NCI-H1930 (cell line): ENCODE measurements around the gene ARHGAP1.

Source experiments
- DNase-seq, 2 experiments: peaks; one replicate each; lab custom pipeline; 2025; lab: John Stamatoyannopoulos, UW

The ARHGAP1 gene

GRCh38 chr11:46700241-46701077 is at the start of gene ARHGAP1, which contains the start of gene ZNF408:
ARHGAP1 (minus strand) TSS chr11:46700619; CDS start chr11:46696107, 4,512 bp downstream.
ZNF408 (plus strand) TSS chr11:46701031; CDS start chr11:46701048, 17 bp downstream.
- peak; percentile 99 to 100 for DNase-seq

DNA sequence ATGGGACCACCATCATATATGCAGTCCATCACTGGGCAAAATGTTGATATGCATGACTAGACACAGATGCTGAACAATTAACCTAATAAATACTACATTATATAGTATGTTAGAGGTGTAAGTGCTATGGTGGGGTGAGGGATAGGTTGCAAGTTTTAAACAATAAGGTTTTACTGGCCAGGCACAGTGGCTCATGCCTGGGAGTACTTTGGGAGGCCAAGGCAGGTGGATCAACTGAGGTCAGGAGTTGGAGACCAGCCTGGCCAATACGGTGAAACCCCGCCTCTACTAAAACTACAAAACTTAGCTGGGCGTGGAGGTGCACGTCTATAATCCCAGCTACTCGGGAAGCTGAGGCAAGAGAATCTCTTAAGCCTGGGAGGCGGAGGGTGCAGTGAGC is 46.7 kb upstream of the ARHGAP1 start:
- no peak for DNase-seq

- DNase-seq: no peak
These were observed 45.6 kb upstream of the ARHGAP1 start for GRCh38 chr11:46745995-46746394.

- no peak for DNase-seq
These were observed 44.9 kb upstream of the ARHGAP1 start for GRCh38 chr11:46745328-46745727.

DNA sequence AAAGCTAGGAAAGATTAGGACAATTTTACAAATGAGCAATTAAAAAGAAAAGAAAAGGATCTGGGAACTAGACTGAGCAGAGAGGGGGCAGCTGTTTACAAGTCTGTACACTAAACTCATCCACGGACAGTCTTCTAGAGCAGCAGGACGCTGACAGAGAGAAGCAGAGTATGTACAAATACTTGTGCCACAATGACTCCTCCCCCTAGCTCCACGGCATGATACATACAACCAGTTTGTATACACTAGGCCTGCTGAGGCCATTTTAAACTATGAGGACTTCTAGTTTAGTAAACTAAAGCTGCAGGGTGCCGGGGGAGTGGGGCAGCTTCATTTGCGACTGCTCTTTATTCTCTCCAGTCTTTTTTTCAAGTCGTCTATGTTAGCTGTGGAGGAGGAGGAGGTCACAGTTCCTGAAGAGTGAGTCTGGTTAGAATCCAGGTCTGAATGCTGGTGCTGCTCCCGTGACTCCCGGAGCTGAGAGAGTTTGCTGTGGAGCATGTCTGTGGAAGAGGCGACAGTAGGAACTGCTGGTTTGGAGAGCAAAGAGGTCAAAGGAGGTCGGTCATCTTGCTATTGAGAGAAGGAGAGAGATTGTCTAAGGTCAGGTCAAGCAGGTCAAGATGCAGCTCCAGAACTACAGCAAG is 43.4 kb upstream of the ARHGAP1 start:
- no peak for DNase-seq

GRCh38 chr11:46743043-46743442 is 42.6 kb upstream of the ARHGAP1 start:
- DNase-seq: no peak

DNA sequence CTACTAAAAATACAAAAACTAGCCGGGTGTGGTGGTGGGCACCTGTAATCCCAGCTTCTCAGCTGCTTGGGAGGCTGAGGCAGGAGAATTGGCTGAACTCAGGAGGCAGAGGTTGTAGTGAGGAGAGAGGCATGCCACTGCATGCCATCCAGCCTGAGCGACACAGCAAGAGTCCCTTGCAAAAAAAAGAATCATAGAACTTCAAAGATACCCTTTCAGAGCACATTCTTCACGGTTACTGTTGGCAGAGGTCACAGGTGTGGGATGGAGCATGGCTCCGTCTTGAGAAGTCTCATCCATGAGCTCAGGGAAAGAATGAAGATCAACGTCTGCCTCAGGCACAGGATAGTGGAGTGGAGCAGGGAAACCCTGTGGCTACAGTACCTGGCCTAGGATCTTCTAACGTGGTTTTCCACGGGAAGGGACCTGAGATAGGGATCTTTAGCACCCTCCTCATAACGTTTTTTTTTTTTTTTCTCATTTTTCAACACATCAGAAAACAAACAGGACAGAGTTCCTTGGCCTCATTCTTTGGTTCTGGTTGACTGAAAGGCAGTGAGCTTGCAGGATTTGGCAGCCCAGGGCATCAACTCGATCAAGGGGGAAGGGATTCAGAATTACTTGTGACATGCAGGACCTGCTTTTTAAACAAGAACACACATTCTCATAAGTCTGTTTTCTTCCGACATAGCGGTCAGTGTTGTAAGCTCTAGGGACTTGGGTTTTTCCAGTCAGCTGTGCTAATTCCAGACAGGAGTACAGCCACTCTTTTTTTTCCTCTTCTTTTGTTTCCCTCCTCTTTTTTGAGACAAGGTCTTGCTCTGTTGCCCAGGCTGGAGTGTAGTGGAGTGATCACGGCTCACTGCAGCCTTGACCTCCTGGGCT is 41.4 kb upstream of the ARHGAP1 start:
- DNase-seq: no peak

DNA sequence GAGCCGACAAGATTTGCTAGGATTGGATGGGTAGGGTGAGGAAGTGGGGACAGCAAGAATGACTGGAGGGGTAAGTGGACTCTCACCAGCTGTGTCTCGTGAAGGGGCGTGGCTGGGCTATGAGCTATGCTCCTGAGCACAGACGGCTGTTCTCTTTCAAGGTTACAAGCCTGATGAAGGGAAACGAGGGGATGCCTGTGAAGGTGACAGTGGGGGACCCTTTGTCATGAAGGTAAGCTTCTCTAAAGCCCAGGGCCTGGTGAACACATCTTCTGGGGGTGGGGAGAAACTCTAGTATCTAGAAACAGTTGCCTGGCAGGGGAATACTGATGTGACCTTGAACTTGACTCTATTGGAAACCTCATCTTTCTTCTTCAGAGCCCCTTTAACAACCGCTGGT is 38.5 kb upstream of the ARHGAP1 start:
- no peak for DNase-seq

DNA sequence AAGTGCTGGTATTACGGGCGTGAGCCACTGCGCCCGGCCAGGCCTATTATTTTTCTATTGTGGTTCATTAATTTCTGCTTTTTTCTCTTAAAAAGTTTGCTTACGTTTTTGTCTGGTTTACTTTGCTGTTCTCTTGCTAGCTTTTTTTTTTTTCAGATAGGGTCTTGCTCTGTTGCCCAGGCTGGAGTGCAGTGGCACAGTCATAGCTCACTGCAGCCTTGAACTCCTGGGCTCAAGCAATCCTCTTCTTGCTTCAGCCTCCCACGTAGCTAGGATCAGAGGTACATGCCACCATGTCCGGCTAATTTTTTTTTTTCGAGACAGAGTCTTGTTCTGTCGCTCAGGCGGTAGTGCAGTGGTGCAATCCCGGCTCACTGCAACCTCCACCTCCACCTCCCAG is 37.3 kb upstream of the ARHGAP1 start:
- DNase-seq: no peak

DNA sequence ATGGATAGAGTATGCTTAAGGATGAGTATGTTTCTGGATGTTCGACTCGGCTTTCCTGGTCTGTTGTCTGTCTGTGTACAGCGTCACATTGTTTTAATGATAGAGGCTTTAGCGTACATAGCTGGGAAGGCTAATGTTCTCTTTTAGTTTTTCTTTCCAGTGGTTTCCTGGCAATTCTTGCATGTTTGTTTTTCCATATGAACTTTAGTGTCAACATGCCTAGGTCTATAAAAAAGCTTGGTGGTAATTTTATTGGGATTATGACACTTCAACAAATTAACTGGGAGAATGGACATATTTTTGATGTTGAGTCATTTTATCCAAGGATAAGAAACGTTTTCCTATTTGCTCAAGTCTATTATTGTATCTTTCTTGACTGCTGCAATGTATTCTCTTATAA is 36.2 kb upstream of the ARHGAP1 start:
- no peak for DNase-seq

GRCh38 chr11:46736146-46736545 is 35.7 kb upstream of the ARHGAP1 start:
- no peak for DNase-seq

GRCh38 chr11:46733234-46733633 is 32.8 kb upstream of the ARHGAP1 start:
- DNase-seq: no peak

DNA sequence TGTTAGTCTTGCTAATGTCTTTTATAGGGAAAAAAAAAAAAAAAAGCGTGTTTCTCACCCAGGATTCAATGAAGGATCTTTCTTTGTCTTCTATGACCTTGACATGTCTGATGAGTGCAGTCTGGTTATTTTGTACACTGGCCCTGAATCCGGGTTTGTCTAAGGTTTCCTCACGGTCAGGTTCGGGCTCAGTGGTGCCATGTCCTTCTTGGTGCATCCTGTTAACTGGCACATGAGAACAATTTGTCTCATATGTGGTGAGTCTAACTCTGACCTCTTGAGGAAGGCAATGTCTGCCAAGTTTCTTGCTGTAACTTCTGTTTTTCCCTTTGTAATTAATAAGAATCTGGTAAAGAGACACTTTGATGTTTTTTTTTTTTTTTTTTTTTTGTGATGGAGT is 31.1 kb upstream of the ARHGAP1 start:
- DNase-seq: no peak

- no peak for DNase-seq
These were observed 28.9 kb upstream of the ARHGAP1 start for GRCh38 chr11:46729110-46730027.

DNA sequence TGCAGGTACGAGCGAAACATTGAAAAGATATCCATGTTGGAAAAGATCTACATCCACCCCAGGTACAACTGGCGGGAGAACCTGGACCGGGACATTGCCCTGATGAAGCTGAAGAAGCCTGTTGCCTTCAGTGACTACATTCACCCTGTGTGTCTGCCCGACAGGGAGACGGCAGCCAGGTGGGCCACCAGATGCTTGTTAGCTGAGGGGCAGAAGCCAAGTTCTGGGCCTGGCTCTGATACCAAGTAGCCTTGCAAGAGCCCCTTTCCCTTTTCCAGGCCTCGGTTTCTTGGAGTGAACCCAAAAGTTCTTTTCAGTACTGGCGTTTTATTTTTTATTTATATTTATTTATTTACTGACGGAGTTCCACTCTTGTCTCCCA is 28.2 kb upstream of the ARHGAP1 start:
- no peak for DNase-seq

GRCh38 chr11:46727952-46728658 is 27.7 kb upstream of the ARHGAP1 start:
- no peak for DNase-seq

DNA sequence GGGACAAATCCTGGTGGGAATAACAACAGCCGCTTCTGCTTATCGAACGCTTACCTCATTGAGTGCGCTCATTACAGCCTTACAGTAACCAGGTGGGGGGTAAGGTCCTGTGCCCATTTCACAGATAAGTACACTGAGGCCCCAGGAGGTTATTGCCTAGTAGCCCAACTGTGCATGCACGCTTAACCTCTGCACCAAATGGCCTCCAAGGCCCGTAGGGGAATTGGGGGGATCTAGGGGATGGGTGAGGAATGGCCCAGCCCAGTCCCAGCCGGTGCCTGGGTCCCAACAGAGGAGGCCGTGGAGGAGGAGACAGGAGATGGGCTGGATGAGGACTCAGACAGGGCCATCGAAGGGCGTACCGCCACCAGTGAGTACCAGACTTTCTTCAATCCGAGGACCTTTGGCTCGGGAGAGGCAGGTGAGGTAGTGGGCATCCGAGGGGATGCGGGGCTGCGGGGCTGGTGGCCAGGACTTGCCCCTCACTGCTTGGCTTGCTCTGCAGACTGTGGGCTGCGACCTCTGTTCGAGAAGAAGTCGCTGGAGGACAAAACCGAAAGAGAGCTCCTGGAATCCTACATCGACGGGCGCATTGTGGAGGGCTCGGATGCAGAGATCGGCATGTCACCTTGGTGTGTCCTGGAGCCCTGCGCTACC is 25.9 kb upstream of the ARHGAP1 start:
- no peak for DNase-seq

GRCh38 chr11:46725338-46726205 is 25.2 kb upstream of the ARHGAP1 start:
- DNase-seq: no peak

DNA sequence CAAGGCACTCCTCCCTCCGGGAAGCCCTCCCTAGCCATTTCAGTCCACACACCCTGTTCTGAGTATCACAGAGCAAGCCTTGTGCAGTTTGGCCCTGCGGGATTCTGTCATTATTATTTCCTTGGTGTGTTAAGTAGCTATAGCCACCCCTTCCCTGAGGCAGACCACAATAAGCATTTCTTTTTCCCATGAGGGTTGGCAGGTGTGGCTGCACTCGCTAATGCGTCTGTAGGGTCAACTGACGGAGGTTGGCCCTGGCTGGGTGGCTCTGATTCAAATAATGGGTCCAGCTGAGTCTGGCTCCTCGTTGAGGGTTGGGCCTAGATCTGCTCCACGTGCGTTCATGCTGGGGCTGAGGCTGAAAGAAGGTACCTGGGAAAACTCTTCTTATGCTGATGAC is 23.7 kb upstream of the ARHGAP1 start:
- no peak for DNase-seq
